Tibial artery (tissue), 4 donors: Measurements from ENCODE around the gene POGZ.
A peak's percentile ranks its signal among the peaks of the same experiment; 100 is the strongest.

ENCODE experiments used
- DNase-seq, 2 donors: peaks; one replicate each; pipeline ENCODE4 v3.0.0-alpha.2; 2019
- H3K27ac ChIP-seq, 2 donors: fragments of 200-600 bp; sonication (generic) in 1 of 2; 1 replicate in 1 of 2; 2 replicates in 1 of 2; pipeline ENCODE4 v1.5.1; 2018 to 2019; ENCODE audit warnings: mild to moderate bottlenecking in 1 of 2
- H3K27me3 ChIP-seq, 2 donors: fragments of 200-600 bp; sonication (generic) in 1 of 2; one replicate each; pipeline versions ENCODE4 v1.5.1 to v1.6.0; 2016 to 2019
- H3K36me3 ChIP-seq, 3 donors: fragments of 200-600 bp; sonication (generic) in 2 of 3; one replicate each; pipeline ENCODE4 v1.5.1; 2016 to 2019; ENCODE audit warnings: mild to moderate bottlenecking in 2 of 3
- H3K4me1 ChIP-seq, 4 donors: fragments of 200-600 bp; sonication (generic) in 2 of 4; 1 replicate in 3 of 4; 2 replicates in 1 of 4; pipeline ENCODE4 v1.5.1; 2016 to 2019
- H3K4me3 ChIP-seq, 2 donors: fragments of 200-600 bp; sonication (generic) in 1 of 2; 1 replicate in 1 of 2; 2 replicates in 1 of 2; pipeline ENCODE4 v1.5.1; 2018 to 2019; ENCODE audit warnings: mild to moderate bottlenecking in 2 of 2
- H3K9me3 ChIP-seq, 3 donors: fragments of 200-600 bp; sonication (generic) in 1 of 3; one replicate each; pipeline ENCODE4 v1.5.1; 2016 to 2019
- CTCF ChIP-seq, 2 experiments: fragments of 200-600 bp in 1 of 2; fragments of 450-650 bp in 1 of 2; IDR thresholded peaks; one replicate each; pipeline ENCODE4 v1.5.1; 2017 to 2019; ENCODE audit warnings: antibody characterized with exemption in 2 of 2, mild to moderate bottlenecking in 1 of 2, moderate library complexity in 1 of 2
- intact Hi-C: fragments of 100-400 bp; cut with DNase I; formaldehyde crosslinking; loops from one replicate; pipeline ENCODE4 v1.15.0; 2023; ENCODE audit warnings: low total_unique reads

Gene POGZ

GRCh38 chr1:151465026-151465425 is 5.7 kb upstream of the POGZ start:
- Histone ChIP-seq H3K9me3 (no peaks in the 10 kb centered on the region), H3K4me1 (no peaks in the 10 kb centered on the region), H3K36me3 (no peaks in the 10 kb centered on the region), H3K27ac (no peak overlapping the region), H3K27me3 (no peaks in the 10 kb centered on the region), H3K4me3 (no peak overlapping the region)
- intact Hi-C loops: no loop called here
- no peak for DNase-seq
- TF ChIP-seq CTCF (IDR thresholded peaks at IDR 0.05): no peak

- Histone ChIP-seq H3K4me3 (no peak overlapping the region), H3K27me3 (peaks cover 0 to 3% of the 10 kb centered on the region in 2 donors), H3K27ac (no peak overlapping the region), H3K9me3 (no peaks in the 10 kb centered on the region), H3K4me1 (peaks cover 0 to 14% (median 9%) of the 10 kb centered on the region in 4 donors), H3K36me3 (no peaks in the 10 kb centered on the region)
- intact Hi-C loops: no loop called here
- no peak for TF ChIP-seq CTCF (IDR thresholded peaks at IDR 0.05)
- DNase-seq: no peak
These were observed 2.4 kb upstream of the POGZ start for GRCh38 chr1:151461694-151462093.

GRCh38 chr1:151458802-151459330 is 428 bp downstream of the POGZ start:
- H3K36me3 ChIP-seq: no peaks in the 10 kb centered on the region
- TF ChIP-seq CTCF (IDR thresholded peaks at IDR 0.05): no peak
- peak; percentile 57 to 81 for DNase-seq
- H3K27me3 ChIP-seq: peaks cover 0 to 3% of the 10 kb centered on the region in 2 donors
- H3K4me1 ChIP-seq: peaks cover 0 to 42% (median 22%) of the 10 kb centered on the region in 4 donors
- intact Hi-C loops: loop anchor here (5.0 kb wide), 1 partner anchor 153 kb away; the partner anchor contains the start of gene SNX27
- H3K4me3 ChIP-seq: peak overlapping the region; percentile 91 to 93
- H3K27ac ChIP-seq: peak overlapping the region; percentile 97 to 99
- no peaks in the 10 kb centered on the region for H3K9me3 ChIP-seq

DNA sequence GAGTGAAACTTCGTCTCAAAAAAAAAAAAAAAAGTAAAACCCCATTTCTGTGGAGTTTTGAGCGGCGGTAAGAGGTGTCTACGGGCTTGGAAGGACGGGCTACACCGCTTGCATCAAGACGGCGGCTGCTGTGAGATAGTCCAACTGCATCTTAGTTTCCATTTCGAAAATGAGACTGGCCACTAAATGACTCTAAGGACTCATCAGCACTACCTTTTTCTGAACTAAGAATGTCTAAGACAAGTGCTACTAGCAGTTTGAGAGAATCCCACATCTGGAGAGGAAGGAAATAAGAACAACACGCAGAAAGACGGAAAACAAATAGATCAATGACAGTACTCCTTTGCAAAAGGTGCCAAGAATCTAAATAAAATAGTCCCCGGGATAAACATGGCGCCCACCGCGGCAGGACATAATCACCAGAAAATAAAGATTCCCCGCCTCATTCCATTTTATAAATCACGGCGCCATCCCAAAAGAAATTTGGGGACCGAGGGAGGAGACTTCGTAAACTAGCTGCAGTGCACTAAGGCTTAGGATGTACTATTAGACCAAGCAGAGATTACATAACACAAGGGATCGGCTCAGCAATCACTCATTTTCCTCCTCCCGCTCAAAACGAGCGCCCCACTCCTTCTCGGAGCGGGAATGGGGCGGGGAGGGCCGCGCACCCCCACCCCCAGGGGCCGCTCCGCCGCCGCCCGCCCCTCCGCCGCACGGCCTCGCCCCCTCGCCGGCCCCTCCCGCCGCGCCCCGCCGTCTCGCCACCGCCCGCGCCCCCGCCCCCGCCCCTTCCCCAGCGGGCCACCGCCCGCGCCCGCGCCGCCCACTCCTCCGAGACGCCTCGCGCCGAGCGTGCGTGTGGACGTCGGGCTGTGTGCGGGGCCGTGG is 1.1 kb downstream of the POGZ start:
- H3K27ac ChIP-seq: peak overlapping the region; percentile 92 to 97
- peaks cover 0 to 49% (median 22%) of the 10 kb centered on the region in 4 donors for H3K4me1 ChIP-seq
- no peaks in the 10 kb centered on the region for H3K9me3 ChIP-seq
- peaks cover 0 to 1% (median under 1%) of the 10 kb centered on the region in 3 donors for H3K36me3 ChIP-seq
- DNase-seq: peak; percentile 61 to 77
- no peak for TF ChIP-seq CTCF (IDR thresholded peaks at IDR 0.05)
- H3K27me3 ChIP-seq: peaks cover 0 to 3% of the 10 kb centered on the region in 2 donors
- peak overlapping the region; percentile 91 to 93 for H3K4me3 ChIP-seq
- intact Hi-C loops: loop anchor here (5.0 kb wide), 1 partner anchor 154 kb away; the partner anchor contains the start of gene SNX27

DNA sequence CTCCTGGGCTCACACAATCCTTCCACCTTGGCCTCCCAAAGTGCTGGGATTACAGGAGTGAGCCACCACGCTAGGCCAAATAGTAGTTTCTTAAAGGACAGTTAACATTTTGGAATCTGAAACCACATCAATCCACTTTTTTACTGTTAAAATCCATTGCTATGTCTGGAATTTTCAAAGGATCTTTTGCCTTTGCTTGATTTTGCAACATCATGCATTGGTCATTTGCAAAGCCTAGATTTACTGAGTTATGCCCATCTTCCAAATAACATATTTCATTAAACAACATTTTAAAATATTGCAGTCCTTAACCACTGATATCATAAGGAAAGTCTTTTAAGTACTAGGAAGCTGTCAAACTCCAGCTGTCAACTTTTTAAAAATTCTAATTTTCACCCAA is 3.3 kb downstream of the POGZ start:
- Histone ChIP-seq H3K27ac (peak overlapping the region; percentile 92 to 97), H3K4me1 (peaks cover 0 to 56% (median 25%) of the 10 kb centered on the region in 4 donors), H3K27me3 (peaks cover 0 to 3% of the 10 kb centered on the region in 2 donors), H3K9me3 (no peaks in the 10 kb centered on the region), H3K4me3 (no peak overlapping the region), H3K36me3 (peaks cover 0 to 10% (median 6%) of the 10 kb centered on the region in 3 donors)
- intact Hi-C loops: loop anchor here (5.0 kb wide), 1 partner anchor 156 kb away; the partner anchor contains the start of gene SNX27
- DNase-seq: no peak
- TF ChIP-seq CTCF (IDR thresholded peaks at IDR 0.05): no peak
